HG03378 (cell line): ENCODE results near the gene KIAA2012.
"Not testable (repeated sequence)": the region's sequence is repeated elsewhere in the genome, so short reads cannot be mapped to it uniquely, and the experiment has no call there.

Source experiments
- ATAC-seq: cut with Tn5 transposase; IDR thresholded peaks from one replicate; pipeline ENCODE4 v1.9.1; 2021; ENCODE audit warnings: mild to moderate bottlenecking, moderate library complexity; ENCODE audit not compliant: unreplicated experiment

Gene KIAA2012

DNA sequence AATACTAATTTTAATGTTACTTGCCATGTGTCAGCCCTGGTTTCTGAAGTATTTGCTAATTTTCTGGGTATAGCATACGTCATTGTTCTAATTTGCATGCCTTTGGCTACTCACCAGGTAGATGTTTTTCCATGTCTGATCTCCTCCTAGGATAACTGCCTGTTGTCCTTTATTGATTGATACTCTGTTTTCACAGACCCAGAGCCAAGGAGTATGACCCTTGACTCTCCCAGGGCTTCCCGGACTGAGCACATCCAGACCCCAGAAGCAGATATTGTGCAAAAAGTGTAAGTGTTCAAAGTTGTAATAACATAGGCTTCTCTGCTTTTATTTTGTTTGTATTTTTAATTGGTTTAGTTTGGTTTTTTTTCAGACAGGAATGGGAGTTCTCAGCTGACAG, 111.5 kb downstream of the KIAA2012 start:
- no peak for ATAC-seq

DNA sequence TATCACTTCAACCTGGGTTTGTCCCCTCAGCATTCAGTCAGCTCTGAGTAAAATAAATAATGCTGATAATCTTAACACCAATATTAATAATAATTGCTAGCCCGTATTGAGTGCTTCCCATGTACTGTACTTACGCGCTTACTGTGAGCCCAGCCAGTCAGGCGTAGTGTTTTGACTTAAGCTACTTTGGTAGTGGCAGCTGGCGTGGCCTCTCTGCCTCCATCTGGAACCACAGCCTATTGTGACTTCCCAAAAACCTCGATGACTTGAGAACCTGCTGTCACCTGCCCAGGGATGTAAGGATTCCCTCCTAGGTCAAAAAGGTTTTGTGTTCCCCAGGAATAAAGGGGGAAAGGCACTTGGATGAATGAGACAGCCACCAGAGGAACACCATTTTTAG, 112.1 kb downstream of the KIAA2012 start:
- ATAC-seq, result no peak

DNA sequence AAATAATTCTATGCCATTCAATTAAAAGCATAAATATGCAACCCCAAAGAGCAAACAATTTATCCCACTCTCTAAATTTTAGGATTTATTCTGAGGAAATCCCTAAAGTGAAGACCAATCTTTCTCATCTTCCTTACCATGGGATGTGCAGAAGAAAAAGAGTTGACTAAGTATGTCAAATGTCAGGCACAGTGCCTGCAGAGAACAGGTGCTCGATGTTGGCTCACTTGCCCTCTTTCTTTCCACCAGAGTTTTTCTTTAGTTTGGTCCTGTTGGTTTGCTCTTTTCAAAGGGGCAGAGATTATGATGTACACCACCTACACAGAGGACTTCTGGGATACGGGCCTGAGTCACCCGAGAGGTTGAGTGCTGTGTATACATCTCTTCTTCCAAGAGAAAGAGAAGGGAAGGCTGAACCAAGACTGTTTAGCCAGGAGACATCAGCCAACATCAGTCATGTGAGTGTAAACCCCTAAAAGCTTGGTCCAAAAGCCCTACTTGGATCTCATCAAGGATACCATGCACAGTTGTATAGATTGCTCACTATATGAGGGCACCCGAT, 113.7 kb downstream of the KIAA2012 start:
- ATAC-seq, result no peak

DNA sequence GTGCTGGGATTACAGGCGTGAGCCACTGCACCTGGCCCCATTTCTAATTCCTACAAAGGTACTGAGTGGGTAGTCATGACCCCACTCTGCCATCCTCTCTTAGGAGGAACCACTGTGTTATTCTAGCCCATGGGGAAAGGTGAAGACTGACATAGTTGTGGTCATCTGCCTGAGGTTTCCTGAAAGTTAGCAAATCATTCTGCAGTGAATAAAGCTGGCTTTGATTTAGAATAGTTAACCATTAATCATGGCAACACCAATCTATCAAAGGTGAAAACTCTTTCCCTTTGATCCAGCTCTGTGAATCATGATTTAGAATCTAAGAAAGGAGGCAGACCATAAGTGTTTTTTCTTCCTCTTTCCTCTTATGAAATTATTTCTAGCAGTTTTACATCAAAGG, 114.5 kb downstream of the KIAA2012 start:
- ATAC-seq, result no peak

DNA sequence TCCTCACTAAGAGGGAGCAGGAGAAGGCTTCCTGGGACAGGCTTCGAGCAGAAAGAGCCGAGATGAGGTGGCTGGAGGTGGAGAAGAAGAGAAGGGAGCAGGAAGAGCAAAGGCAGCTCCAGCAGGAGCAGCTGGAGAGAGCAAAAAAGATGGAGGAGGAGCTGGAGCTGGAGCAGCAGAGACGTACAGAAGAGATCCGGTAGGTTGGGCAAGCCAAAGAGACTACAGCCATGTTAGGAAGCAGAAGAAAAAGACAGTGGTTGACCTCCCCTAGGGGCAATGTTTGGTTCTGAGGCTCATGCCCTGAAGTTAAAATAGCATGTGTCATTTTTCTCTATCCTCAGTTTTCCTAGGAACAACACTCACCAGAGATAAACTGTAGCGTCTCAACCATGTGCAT, 120.2 kb downstream of the KIAA2012 start:
- ATAC-seq, result no peak

DNA sequence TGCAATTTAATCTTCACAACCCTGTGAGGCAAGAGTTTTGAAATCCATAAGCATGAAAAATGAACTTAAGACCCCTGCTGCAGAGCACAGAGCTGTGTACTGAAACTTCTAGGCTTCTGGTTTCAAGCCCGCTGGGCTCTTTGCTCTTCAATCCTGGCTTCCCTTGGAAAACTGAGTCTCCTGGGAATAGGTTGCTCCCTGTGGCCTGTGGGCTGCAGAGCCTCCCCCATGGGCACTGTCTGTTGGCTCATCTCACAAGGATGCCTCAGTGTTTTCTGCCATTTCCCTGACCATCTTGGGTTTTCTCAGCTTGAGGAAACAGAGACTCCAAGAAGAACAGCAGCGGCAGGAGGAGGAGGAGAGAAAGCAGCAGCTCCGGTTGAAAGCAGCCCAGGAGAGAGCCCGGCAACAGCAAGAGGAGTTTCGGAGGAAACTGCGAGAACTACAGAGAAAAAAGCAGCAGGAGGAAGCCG, 120.9 kb downstream of the KIAA2012 start:
- ATAC-seq, result no peak

DNA sequence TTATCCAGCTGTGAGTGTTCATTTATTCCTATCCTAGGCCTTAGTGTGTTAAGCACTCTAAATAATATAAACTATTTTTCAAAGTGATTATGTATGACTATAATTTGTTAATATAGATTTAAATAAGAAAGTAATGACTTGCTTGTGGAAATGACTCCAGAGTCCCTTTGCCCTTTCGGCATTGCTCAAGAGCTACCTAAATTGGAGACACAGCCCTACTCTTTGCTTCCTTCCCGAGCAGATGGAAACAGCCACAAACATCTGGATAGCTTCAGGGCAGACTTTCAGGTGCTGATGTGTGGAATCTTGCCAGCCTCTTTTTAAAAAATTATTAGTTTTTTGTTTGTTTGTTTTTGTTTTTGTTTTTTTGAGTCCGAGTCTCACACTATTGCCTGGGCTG, 121.4 kb downstream of the KIAA2012 start:
- no peak for ATAC-seq

DNA sequence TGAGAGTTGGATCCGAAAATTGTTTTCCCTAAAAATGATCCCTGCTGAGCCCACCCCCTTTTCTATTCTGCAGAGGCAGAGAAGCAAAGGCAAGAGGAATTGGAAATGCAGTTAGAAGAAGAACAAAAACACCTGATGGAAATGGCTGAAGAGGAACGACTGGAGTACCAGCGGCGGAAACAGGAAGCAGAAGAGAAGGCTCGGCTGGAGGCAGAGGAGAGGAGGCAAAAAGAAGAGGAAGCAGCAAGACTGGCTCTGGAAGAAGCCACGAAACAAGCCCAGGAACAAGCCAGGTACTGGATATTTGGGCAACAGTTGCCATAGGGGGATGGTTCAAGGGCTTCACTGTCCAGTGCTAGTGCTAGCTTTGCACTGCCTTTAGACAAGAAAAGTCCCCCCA, 123.7 kb downstream of the KIAA2012 start:
- no peak for ATAC-seq

DNA sequence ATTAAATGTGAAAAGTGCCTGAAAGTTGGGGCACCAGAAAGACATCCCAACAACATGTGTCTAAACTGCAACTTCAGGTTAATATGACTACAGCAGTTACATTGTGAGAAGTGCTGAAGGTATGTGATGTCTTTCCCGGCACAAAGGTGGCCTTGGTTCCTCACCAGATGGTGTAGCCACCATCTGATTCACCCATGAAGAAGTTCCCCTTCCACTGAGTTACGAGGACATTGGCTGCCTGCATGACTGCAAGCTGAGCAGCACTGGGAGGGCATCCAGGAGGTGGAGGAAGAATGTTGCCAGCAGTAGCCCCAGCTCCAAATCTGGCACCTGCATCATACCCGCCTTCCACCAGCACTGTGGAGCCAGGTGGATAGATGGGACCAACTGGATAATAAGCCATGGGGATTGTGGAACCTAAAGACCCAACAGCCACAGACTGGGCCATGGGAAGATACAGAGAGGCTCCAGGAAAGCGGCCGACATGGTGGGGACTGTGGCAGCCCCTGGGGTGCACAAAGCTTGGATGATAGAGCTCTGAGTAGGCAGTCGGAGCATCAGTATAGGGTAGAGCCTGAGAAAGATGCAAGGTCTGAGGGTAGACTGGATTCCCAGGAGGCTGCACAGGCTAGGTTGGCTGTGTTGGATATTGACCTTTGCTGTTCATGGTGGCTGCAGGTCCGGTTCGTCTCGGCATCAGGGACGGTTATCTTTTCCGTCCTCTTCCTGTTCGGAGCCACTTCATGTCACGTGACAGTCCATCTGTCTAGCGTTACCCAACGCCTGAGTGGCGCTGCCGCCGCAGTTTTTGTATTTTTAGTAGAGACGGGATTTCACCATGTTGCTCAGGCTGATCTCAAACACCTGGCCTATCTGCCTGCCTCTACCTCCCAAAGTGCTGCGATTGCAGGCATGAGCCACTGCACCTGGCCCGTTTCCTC, 128.4 kb downstream of the KIAA2012 start:
- ATAC-seq, result no peak

DNA sequence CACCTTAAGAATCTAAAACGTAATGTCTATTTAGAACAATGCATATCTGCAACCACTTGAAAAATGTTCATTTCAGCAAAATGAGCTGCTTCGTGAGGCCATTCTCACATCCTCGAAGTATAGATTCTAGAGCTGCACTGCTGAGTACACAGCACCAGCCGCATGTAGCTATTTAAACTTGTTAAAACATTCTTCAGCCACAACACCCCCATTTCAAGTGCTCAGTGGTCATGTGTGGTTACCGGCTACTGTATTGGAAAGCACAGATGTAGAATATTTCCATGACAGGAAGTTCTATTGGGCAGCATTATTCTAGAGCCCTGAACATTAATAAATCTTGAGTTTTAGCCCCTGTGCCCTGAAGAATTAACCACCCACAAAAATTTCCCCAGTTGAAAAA, 130.3 kb downstream of the KIAA2012 start:
- no peak for ATAC-seq

DNA sequence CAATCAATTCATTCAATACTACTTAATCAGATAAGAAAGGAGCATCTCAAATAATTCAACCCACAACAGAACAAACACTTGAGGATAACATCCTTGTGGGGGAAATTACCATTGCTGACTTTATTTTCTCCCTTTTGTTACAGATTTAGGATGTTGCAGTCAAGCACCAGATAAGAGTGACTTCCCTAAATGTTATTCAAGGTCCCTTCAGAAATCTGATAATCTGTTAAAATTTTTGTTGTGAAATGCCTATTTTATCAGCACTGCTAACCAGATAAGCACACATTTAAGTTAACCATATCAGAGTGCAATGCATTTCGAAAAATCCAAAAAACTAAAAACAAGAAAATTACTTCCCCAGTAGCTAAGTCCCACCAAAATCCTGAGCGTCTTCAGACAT, 131.8 kb downstream of the KIAA2012 start:
- ATAC-seq, result no peak

DNA sequence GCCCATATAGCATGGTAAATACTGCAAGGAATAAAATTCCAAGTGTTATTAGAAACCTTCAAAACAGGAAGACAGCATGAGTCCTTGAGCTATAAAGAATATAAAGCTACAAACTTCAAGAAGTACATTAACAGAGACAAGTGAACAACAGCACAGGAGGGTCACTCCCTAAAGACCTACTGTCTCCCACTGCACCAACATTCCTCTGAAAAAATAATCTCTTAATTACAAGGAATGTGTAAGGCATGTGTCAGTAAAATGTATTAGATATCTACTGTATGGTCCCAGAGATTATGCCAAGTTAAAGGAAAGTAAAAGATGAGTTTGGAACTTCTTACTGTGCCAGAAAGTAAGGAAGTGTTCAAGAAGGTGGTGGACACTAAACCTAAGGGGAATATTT, 135.5 kb downstream of the KIAA2012 start:
- no peak for ATAC-seq

DNA sequence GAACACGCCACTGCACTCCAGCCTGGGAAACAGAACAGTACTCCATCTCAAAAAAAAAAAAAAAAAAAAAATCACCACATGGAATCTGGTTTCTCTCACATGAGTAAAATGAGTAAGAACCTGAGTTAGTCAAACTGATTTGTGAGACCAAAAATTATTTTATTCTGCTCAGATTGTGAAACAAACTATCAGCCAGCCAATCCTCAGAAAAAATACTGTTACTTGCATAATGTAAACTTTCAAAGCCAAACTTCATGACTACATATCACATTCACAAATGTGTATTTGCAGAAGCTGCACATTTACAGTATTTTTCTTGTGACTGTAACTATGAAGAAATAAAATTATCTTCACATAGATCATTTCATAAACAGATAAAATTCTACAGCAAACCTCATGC, 142.1 kb downstream of the KIAA2012 start:
- ATAC-seq, result no peak

DNA sequence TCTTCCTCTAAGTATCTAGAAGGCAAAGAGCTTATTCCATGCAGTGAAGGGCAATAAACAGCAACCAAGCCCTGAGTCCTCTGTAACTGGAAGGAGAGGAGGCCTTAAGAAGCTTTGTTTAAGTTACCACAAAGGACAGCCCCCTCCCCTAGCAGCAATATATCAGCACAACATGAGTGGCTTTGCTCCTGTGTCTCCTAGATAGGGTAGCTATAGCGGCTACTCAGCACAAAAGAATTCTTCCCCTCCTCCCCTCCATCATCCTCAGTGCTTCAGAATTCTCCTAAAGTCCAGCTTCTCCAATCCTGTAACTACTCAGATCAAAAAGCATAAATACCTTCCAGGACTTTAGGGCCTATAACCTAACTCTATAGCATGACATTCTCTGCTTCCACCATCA, 148.8 kb downstream of the KIAA2012 start:
- no peak for ATAC-seq

DNA sequence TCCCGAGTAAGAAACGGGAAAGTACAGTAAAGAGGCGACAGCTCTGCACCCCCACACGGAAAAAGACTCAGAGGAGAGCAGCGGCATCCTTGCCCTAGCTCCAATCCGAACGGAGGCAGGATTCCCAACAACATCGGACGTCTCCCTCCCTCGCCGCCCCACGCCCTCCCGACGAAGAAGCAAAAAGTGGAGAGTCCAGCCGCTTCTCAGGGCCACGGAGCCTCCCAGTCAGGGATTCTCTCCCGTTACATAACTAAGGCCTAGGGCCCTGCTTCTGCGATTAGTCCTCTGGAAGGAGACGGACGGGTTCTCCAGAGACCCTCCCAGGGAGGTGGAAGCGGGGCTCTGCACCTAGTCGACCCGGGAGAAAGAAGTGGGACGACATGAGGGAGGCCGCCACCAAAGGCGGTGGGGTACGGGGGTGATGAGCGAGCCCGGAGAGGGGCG, 164.8 kb downstream of the KIAA2012 start:
- peak; percentile 12 for ATAC-seq

DNA sequence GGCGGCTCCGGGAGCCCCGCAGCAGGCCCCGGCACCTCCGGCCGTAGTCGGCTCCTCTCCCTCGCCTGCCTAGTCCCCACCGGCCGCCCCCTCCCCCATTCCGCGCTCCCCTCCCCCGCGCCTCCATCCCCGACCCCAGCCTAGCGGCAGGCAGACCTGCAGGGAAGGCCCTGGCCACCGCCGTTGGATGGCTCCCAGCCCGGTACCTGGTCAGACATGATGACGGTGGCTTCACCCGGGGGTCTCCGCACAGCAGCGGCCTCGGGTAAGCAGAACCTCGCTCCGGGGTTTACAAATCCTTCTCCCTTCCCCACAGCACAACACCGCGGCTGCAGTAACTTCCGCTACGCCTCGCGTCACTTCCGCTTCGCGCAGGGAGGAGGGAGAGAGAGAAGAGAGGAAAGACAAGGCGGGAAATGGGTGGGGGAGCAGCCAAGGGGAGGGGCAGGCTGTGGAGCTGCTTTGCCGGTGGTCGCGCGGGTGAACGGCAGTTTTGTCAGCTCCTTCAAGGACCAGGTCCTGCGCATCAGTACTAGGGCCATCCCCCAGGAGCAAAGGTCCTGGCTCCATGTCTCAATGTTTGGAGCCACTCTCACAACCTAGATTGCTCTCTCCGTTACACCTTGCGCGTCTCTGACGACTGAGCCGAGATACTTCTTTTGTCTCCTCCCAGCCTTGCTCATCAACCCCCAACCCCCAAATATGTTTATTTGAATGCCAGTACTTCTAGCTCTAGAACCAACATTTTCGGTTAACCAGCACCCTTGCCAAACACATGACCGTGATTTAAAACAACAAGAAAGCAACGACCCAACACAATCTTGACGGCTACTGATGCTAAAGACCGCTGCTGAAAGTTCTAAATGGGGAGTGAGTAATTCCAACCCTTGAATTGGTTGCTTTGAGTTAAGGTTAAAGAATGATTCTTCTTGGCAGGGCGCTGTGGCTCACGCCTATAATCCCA, 165.5 kb downstream of the KIAA2012 start, which contains the start of gene SUMO1:
Gene SUMO1, minus strand, starts transcription at position 364 of the 964 bp plus-strand sequence. Its CDS starts 146 bp downstream, at position 218.
- peak; percentile 89 for ATAC-seq

DNA sequence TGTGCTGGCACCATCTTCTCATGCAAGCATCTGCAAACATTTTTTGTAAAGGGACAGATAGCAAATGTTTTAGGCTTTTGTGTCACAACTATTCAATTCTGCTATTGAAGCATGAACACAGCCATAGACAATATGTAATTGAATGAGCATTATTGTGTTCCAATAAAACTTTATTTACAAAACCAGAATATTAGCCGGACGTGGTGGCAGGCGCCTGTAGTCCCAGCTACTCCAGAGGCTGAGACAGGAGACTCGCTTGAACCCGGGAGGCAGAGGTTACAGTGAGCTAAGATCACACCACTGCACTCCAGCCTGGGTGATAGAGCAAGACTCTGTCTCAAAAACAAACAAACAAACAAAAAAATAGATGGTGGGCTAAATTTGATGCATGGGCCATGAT, 174.7 kb downstream of the KIAA2012 start:
- not testable (repeated sequence) for ATAC-seq

DNA sequence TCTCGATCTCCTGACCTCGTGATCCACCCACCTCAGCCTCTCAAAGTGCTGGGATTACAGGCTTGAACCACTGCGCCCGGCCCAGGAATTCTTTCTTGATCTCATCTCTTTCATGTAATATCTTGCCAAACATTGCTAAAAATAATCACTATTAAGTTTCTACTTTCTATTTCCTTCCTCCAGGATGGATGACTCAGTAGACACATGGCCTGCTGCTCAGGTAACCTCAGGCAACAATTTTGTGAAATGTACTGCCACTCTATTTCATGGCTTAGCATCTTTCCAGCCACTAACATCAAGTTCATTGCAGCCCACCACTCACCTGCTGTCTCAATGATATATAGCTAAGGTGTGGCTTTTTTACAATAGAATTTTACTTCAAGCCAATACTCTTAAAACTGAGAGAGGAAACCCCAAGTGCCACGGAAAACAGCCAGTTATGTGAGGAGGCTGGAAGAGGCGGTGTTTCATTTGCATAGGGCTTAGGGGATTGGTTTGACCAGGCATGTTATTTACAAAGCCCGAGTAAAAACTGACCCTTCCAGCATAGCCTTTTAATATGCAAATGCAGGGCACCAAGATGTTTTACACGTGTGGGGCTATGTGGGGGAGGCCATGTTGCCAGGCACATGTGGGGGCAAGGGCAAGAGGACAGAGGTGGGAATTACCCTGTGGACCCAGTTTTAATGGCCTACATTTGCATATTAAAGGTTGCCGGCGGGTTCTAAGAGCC, 176.6 kb downstream of the KIAA2012 start:
- no peak for ATAC-seq

DNA sequence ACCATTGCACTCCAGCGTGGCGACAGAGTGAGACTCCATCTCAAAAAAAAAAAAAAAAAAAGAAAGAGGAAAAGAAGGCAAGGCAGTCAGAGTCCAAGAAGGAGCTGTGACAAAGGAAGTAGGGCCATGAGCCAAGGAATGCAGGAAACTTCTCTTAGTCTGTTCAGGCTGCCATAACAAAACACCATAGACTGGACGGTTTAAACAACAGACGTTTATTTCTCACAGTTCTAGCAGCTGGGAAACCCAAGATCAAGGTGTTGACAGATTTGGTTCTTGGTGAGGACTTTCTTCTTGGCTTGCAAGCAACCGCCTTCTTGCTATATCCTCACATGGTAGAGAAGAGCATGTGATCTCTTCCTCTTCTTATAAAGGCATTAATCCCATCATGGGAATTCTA, 178.4 kb downstream of the KIAA2012 start:
- ATAC-seq, result no peak
